OCI-LY7 (cell line): Measurements from ENCODE around the gene TMPRSS2.

ENCODE experiments used
- EZH2phosphoT487 ChIP-seq: fragments of 200-600 bp; sonication (generic); IDR thresholded peaks from 2 replicates; pipeline ENCODE4 v1.6.1; 2018; ENCODE audit warnings: low read depth, borderline replicate concordance, mild to moderate bottlenecking, mixed run types, antibody characterized with exemption, low read length, moderate library complexity, mixed read lengths
- TF ChIP-seq, protein P1 (sequence below): fragments of 200-600 bp; sonication (generic); conservative IDR thresholded peaks from 2 replicates; pipeline ENCODE4 v1.5.1; 2014; ENCODE audit warnings: mild to moderate bottlenecking, antibody characterized with exemption, low read length, moderate library complexity, mixed read lengths

DNA sequence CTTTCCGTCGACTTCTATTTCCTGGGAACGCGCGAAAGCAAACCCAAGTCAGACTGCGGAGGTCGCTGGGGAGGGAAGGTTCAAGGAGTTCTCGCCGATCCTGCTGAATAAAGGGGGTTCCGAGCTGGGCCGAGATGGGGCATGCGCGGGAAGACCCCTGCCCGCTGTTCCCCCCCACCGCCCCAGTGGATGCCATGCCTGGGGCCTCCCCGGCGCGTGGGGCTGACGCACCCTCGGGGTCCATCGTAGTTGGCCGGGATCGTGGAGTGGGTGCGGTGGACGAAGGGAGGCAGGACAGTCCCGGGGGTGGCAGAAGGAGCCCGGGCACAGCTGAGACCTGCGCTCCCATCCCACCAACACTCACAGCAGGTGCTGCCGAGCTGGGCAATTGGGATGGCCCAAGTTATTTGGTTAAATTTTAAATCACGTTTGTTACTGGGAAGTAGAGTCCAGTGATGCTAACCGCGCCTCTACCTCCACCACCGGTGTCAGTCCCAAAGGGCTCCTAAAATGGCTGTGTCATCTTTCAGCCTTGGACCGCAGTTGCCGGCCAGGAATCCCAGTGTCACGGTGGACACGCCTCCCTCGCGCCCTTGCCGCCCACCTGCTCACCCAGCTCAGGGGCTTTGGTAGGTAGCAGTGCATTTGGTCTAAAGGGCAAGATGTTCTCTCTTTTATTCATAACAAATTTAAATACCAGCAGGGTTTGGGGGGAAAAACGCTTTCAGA is 81.1 kb downstream of the TMPRSS2 start:
- TF ChIP-seq, protein P1, sequence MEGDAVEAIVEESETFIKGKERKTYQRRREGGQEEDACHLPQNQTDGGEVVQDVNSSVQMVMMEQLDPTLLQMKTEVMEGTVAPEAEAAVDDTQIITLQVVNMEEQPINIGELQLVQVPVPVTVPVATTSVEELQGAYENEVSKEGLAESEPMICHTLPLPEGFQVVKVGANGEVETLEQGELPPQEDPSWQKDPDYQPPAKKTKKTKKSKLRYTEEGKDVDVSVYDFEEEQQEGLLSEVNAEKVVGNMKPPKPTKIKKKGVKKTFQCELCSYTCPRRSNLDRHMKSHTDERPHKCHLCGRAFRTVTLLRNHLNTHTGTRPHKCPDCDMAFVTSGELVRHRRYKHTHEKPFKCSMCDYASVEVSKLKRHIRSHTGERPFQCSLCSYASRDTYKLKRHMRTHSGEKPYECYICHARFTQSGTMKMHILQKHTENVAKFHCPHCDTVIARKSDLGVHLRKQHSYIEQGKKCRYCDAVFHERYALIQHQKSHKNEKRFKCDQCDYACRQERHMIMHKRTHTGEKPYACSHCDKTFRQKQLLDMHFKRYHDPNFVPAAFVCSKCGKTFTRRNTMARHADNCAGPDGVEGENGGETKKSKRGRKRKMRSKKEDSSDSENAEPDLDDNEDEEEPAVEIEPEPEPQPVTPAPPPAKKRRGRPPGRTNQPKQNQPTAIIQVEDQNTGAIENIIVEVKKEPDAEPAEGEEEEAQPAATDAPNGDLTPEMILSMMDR = no peak
- TF ChIP-seq EZH2phosphoT487 = no peak
